Activated CD4-positive, CD25-positive, alpha-beta regulatory T cell treated with anti-CD3 and anti-CD28 coated beads, Interleukin-2, amount 50 U/mL, for 24 hours (primary cell): Measurements from ENCODE around the gene ZNF566.
"Not testable (repeated sequence)": the region's sequence is repeated elsewhere in the genome, so short reads cannot be mapped to it uniquely, and the experiment has no call there.

ENCODE experiments used
- ATAC-seq, 2 donors: fragments of 150-1000 bp; cut with Tn5 transposase; one replicate each; pipeline ENCODE4 v1.10.0; 2021; ENCODE audit warnings: mild to moderate bottlenecking in 1 of 2, moderate library complexity in 1 of 2

Gene ZNF566

DNA sequence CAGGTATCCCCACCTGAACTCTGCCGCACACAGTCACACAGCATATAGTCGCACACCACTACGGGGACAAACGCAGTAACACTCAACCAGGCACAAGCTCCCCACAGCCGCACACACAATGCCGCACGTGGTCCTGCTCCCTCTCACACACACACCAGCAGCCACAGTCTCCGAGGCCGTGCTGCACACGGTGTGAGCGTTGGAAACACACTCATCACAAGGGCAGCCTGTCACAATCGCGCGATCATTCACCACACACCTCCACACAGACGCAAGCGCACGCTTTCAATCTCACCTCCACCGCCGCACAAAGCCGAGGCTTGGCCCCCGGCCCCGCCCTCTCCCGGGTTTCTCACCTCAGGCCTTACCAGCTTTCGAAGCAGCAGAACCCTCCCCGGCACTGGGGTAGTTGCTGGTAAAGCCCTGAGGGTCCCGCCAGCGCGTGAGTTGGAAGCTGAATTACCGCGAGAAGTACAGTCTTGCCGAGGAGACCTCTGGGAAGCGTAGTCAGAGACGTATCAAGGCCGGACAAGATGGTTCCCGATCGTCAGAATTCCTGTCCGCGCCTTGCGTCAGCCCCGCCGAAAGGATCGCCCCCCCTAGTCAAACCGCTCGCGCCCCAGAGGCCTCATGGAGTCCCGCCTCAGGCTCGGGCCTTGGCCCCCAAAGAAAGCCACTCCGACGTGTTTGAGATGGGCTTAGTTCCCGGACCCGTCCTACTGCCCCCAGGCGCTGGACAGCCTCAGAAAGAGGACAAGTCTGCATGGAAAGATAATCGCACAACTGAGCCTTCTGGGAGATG, at the start of gene ZNF566:
Gene ZNF566, minus strand, starts transcription at position 444 of the 802 bp plus-strand sequence. CDS start 13,004 bp downstream, outside the sequence.
- peak; percentile 85 to 88 for ATAC-seq

DNA sequence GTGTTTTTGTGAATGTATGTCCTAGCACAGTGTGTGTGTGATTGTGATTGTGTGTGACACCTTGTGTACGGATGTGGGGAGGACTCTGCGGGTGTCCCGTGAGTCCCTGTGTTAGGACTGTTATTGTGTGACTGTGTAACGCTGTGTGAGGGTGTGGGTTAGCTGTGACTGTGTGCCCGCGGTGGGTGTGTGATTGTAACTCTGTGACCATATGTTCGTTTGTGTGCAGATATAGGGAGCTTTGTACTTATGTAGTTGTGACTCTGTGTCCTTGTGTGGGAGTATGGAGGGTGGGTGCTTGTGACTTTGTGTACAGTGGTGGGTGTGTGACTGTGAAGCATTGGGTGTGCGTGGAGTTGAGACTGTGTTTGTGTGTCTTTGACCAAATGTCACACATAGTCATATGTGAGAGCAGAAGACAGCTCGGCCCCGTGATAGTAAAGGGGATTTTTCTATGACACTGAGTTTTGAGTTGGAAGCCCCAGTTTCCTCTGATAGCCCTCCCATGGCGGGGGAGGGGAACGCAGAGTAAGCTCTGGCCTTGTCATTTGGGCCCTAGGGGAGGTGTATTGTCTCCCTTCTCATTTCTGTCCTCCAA, 39.7 kb upstream of the ZNF566 start:
- ATAC-seq: peak; percentile 17 to 19

DNA sequence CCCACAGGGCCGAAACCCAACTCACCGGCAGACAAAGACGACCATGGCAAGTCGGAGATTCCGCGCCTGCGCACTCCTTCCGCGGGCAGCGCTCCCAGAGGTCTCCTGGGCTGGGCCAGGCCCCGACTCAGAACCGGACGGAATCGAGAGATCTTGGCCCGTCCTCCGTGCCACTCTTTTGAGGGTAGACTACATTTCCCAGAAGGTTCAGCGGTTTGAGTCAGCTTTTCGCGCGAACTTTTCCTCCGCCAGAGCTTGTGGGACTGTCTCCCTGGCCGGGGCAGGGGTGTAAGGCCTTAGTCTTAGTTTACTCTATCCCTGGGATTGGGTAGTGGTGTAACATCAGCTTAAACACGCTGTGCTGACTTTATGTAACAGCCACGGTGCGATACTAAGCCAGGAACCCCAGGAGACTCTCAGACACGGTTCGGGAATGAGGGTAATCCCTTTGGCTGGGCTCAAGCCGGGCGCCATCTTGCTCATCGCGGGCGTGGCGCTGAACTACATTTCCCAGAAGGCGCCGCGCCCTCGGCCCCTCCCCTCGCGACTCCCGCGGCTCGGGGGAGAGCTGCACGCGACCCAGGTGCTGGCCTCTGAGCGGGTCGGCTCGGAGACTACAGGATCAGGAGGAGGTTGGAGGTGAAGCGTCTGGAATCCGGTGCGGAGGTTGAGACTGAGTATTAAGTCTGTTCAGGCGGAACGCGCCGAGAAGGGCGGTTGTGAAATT, 39.0 kb upstream of the ZNF566 start, which contains the start of gene ZNF260:
Gene ZNF260, minus strand, starts transcription at position 78 of the 727 bp plus-strand sequence. CDS start 13,033 bp downstream, outside the sequence.
- peak; percentile 92 to 93 for ATAC-seq

DNA sequence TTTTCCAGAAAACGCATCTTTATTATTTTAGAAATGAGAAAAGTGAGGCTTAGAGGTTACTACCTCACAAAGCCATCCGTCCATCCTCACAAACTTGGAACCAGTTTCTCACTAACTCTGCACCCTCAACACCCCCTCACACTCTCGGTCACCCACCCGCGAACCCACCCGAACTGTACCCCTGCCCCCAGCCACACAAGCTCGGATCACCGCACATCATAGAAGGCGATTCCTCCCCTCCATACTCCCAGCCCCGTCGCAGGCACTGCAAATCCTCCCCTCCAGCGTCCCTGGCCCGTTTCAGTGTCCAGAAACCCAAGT, 38.5 kb upstream of the ZNF566 start:
- ATAC-seq: no peak

DNA sequence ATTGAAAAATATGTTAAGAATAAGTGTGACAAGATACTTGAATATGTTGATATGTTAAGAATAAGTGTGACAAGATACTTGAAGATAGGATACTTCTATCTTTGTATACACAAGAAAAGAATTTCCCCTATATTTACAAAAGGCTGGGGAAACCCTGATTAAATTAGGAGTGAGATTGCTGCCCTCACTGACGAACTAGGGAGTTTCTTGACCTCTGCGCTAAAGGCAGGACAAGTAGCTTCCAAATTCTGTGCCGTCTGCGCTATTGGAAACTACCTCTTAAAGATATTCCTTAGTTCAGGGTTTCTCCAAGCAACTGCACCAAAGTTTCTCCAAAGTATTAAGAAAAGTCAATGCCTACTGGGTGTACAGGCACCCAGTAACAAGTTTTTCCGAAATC, 38.0 kb upstream of the ZNF566 start:
- no peak for ATAC-seq

DNA sequence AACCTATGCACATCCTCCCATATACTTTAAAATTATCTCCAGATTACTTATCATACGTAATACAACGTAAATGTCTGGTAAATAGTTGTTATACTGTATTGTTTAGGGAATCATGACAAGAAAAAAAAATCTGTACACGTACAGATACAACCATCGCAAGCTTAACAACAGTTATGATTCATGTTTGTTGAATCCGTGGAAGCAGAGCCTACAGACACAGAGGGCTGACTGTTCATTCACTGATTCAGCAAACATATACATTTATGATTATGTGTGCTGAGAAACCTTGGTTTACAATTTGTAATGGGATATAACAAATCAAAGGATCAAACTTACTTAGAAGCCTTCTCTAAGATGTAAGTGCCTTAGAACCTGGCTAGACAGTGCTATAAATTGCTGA, 37.2 kb upstream of the ZNF566 start:
- no peak for ATAC-seq

DNA sequence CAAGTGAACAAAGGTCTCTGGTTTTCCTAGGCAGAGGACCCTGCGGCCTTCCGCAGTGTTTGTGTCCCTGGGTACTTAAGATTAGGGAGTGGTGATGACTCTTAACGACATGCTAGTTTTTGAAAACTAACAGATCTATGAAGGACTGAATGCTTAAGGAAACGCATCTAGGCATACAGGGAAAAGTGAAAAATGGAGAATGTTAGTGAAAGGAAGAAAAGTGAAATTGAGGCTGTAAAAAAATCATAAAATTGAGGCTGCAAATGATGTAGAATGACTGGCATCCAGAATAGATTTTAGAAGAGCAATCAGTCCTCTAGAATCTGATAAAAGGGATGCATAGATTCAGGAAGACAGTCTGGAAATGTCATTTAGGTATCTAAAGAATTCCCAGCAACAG, 35.3 kb upstream of the ZNF566 start:
- no peak for ATAC-seq

DNA sequence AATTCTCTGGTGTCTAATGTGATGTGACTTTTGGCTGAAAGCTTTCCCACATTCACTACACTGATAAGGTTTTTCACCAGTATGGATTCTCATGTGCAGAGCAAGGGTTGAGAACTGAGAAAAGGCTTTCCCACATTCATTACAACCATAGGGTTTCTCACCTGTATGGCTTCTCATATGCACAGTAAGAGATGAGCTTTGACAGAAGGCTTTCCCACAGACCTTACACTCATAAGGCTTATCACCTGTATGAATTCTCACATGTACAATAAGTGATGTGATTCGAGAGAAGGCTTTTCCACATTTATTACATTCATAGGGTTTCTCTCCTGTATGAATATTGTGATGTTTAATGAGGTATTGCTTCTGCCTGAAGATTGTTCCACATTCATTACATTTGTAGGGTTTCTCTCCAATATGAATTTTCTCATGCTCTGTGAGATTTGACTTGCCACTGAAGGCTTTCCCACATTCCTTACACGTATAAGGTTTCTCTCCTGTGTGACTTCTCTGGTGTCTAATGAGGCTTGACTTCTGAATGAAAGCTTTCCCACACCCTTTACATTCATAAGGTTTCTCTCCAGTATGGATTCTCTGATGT, 24.8 kb upstream of the ZNF566 start:
- ATAC-seq: no peak

DNA sequence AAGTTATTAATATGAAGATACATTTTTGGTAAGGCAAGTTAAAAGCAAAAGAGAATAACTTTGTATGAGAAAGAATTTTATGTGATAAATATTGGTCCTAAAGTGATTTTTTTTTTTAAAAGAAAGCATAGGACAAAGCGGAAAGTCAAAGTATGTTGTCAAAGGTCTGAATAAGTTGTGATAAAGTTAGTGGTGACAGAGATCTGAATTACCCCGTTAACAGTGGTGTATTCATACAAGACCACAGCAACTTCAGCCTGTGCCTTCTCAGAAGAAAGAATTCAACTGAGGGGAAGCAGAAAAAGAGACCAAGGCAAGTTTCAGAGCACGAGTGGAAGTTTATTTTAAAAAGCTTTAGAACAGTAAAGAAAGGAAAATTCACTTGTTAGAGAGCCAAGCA, 19.0 kb upstream of the ZNF566 start:
- ATAC-seq: no peak

DNA sequence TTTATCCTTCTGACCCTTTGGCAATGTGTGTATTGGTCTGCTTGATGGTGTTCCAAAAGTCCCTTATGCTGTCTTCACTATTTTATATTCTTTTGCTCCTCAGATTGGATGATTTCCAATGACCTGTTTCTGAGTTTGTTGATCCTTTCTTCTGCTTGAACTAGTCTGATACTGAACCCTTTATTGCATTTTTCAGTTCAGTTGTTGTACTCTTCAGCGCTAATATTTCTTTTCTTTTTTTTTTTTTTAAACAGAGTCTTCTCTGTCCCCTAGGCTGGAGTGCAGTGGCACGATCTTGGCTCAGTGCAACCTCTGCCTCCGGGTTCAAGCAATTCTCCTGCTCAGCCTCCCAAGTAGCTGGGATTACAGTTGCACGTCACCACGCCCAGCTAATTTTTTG, 12.6 kb upstream of the ZNF566 start:
- no peak for ATAC-seq

DNA sequence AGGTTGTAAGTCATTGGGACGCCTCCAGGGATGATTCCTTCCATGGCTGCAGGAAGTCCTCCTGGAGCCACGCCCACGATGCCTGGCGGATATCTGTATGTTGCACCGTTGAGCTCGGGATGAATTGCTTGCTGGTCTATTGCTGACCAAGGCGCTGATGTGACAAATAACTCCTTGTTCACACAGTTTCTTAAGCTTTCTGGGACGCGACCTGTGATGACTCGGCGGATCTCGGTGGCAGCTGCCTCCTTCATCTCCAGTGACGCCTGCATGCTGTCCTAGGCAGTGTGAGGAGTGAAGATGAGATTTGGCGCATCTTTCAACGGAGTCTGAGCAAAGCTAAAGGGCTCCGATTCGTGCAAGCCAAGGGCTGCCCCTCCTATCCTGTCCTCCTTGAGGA, 7.6 kb upstream of the ZNF566 start:
- no peak for ATAC-seq

DNA sequence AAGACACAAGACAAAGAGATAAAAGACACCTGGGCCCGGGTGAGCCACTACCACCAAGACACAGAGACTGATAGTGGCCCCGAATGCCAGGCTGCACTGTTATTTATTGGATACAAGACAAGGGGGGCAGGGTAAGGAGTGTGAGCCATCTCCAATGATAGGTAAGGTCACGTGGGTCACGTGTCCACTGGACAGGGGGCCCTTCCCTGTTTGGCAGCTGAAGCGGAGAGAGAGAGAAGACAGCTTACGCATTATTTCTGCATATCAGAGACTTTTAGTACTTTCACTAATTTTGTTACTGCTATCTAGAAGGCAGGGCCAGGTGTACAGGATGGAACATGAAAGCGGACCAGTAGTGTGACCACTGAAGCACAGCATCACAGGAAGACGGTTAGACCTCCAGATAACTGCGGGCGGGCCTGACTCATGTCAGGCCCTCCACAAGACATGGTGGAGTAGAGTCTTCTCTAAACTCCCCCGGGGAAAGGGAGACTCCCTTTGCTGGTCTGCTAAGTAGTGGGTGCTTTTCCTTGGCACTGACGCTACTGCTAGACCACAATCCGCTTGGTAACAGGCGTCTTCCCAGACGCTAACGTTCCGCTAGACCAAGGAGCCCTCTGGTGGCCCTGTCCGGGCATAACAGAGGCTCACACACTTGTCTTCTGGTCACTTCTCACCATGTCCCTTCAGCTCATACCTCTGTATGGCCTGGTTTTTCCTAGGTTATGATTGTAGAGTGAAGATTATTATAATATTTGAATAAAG, 3.5 kb upstream of the ZNF566 start:
- ATAC-seq: not testable (repeated sequence)

DNA sequence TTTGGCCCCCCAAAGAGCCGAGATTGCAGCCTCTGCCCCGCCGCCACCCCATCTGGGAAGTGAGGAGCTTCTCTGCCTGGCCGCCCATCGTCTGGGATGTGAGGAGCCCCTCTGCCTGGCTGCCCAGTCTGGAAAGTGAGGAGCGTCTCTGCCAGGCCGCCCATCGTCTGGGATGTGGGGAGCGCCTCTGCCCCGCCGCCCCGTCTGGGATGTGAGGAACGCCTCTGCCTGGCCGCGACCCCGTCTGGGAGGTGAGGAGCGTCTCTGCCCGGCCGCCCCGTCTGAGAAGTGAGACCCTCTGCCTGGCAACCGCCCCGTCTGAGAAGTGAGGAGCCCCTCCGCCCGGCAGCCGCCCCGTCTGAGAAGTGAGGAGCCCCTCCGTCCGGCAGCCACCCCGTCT, 1.5 kb upstream of the ZNF566 start:
- ATAC-seq: not testable (repeated sequence)

DNA sequence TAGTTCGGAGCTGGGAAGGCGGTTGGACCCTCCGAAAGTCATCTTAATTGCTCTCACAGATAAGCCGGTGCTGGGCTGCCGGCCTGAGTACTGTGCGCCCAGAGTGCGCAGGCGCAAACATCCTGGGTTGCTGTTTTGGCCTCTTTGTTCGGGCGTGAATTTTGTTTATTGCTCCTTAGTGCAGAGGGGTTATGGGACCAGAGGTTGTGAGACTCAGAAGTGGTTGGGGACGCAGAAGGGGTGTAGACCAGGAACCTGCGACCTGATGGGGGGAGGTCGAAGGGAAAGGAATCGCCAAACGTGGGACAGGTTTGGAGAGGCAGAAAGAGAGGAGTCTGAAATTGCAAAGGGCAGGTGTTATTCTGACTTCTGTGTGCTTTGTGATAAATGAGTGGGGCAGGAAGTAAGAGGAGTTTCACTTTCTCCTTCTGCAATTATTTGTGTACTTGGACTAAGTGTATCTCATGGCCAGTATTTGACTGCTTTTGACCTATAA, 607 bp upstream of the ZNF566 start:
- ATAC-seq: peak; percentile 44 to 45

DNA sequence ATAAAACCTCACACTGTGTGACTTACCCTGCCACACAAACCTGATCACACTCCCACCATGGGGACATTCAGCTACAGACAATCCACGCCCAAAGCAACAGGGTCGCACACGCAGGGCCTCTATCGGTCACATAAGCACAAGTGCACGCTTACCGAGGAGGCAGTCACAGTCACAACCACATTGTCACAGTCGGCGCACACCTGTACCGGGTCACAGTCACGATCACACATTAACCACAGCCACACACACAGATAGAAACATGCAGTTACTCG, 579 bp downstream of the ZNF566 start:
- ATAC-seq: peak; percentile 42 to 54

DNA sequence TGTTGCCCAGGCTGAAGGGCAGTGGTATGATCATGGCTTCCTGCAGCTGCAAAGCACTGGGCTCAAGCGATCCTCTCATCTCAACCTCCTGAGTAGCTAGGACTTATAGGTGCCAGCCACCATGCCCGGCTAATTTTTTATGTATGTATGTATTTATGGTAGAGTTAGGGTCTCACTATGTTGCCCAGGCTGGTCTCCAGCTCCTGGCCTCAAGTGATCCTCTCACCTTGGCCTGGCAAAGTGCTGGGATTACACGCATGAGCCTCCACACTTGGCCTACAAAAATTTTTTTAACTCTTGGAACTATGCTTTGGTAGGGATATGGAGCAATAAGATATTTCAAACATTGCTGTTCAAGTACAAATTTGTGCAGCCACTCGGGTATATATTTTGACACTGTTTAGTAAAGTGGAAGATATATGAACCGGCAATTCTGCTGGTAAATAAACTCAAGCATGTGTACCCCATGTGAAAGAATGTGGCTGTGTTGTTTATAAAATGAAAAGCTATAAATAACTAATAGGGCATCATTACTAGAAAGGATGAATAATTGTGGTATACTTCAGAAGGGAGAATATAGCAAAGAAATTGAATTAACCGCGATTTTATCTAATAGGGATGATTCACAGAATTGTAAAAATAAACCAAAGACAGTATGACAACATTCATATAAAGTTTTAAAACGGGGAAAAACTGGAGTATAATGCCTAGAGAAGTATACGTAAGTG, 1.1 kb downstream of the ZNF566 start:
- peak; percentile 15 to 19 for ATAC-seq

DNA sequence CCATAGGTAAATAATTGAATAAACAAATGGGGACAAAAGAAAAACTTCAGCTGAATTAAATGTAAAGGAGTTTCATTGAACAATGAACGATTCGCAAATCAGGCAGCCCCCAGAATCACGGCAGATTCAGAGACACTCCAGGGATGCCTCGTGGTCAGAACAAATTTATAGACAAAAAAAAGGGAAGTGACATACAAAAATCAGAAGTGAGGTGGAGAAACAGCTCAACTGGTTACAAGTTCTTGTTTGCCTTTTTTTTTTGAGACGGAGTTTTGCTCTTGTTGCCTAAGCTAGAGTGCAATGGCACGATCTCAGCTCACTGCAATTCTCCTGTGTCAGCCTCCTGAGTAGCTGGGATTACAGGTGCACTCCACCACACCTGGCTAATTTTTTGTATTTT, 5.7 kb downstream of the ZNF566 start:
- no peak for ATAC-seq

DNA sequence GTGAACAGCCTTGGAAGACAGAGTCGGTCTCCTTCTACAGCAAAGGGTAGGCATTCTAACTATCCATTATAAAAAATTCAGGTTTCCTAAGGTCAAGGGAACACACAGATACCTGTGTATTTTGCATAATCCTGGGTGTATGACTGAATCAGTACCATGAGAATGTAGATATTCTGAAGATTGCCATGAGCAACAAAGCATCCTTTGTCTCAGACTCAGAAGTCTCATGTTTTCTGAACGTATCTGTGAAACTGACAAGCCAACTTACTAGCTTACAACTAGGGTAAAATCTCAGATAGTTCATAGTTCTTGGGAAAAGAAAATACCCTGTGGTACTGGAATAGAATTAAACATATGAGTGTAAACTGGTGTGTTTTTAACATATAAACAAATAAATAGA, 6.5 kb downstream of the ZNF566 start:
- no peak for ATAC-seq

DNA sequence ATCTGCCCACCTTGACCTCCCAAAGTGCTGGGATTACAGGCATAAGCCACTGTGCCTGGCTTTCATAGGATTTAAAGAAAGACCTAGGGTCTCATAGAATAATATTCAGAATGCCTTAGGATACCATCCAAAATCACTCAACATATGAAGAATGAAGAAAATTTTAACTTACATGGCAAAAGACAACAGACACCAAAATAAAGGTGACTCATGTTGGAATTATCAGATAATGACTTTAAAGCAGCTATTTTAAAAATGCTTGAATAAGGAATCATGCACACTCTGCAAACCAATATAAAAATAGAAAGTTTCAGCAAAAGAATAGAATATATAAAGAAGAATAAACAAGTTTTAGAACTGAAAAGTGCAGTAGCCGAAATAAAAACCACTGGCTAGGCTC, 29.3 kb downstream of the ZNF566 start:
- ATAC-seq: no peak

DNA sequence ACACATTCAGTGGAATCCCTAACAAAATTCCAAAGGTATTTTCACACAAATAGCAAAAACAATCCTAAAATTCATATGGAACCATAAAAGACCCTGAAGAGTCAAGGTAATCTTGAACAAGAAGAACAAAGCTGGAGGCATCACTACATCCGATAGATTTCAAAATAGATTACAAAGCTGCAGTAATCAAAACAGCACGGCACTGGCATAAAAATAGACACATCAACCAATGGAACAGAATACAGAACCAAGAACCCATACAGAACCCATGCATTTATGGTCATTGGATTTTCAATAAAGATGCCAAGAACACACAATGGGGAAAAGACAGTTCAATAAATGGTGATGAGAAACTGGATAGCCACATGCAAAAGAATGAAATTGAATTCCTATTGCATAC, 32.5 kb downstream of the ZNF566 start:
- no peak for ATAC-seq

DNA sequence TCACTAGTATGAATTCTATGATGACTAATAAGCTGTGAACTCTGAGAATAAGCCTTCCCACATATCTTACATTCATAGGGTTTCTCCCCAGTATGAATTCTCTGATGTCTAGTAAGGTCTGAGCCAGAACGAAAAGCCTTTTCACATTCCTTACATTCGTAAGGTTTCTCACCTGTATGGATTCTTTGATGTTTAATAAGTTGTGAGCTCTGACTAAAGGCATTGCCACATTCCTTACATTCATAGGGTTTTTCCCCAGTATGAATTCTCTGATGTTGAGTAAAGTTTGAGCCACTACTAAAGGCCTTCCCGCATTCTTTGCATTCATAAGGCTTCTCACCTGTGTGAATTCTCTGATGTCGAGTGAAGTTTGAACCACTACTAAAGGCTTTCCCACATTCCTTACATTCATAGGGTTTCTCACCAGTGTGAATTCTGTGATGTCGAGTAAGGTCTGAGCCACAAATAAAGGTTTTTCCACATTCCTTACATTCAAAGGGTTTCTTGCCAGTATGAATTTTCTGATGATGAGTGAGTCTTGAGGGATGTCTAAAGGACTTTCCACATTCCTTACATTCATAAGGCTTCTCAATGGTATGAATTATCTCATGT, 40.2 kb downstream of the ZNF566 start:
- ATAC-seq: no peak

DNA sequence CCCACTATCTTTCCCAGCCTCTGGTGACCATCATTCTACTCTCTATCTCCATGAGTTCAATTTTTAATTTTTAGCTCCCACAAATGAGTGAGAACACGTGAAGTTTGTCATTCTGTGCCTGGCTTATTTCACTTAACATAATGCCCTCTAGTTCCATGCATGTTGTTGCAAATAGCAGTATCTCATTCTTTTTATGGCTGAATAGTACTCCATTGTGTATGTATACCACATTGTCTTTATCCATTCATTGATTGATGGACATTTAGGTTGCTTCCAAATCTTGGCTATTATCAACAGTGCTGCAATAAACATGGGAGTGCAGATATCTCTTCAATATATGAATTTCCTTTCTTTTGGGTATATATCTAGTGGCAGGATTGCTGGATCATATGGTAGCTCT, 48.0 kb downstream of the ZNF566 start:
- no peak for ATAC-seq
